ENCODE results near the gene LEKR1. TPM values are rescaled to one million over a fixed set of nuclear protein-coding genes. Genes with fewer than 3 reads are reported as not detected.

LEKR1 gene
- total RNA-seq, 1 experiment from 2014 or later: 0.90 TPM

DNA sequence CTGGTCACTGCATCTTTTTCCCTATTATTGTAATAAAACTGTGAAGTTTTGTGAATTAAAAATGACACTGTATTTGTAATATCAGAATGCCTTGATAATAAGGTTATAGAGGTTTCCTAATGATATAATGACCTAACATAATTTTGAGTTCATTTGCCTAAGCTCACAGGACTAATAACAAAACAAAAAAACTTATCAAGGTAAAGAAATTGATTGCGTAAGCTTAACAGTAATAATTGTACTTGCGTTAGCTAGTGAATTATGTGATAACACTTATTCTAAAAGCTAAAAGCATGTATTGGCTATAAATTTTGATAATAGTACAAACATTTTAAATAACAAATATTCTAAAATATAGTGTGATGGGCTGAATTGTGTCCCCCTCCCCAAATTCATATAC lies 112.6 kb downstream of the LEKR1 start:
- Histone ChIP-seq H3K27me3 (replicated peaks; ENCODE audit: insufficient read depth, low read depth, low read length, poor library complexity) (no peaks in the 10 kb centered on the region), H3K27ac (ENCODE audit: low read depth, low read length, poor library complexity, severe bottlenecking) (no peak overlapping the region), H3K4me3 (ENCODE audit: low read depth, low read length, poor library complexity, severe bottlenecking) (no peak overlapping the region), H3K4me1 (ENCODE audit: insufficient read depth, low read length, poor library complexity, severe bottlenecking) (no peaks in the 10 kb centered on the region), H3K36me3 (ENCODE audit: insufficient read depth, low read length, poor library complexity, severe bottlenecking) (no peaks in the 10 kb centered on the region), H3K9me3 (ENCODE audit: low read depth, low read length, poor library complexity, severe bottlenecking) (no peaks in the 10 kb centered on the region)
- intact Hi-C loops (cut with micrococcal nuclease; ENCODE audit: unreplicated experiment): no loop called here
- DNase-seq (ENCODE audit: low spot score): no peak
- ChIA-PET POLR2A (ENCODE audit: low non-redundant PET) (no interaction called here), CTCF (no interaction called here)
- TF ChIP-seq EZH2 (IDR thresholded peaks at IDR 0.05; ENCODE audit: borderline replicate concordance, low read depth, low read length, poor library complexity, severe bottlenecking): no peak
- TF ChIP-seq CTCF (conservative IDR thresholded peaks at IDR 0.05; ENCODE audit: low read depth, low read length): no peak
- BruUV-seq (replicated peaks): no TSS peak

DNA sequence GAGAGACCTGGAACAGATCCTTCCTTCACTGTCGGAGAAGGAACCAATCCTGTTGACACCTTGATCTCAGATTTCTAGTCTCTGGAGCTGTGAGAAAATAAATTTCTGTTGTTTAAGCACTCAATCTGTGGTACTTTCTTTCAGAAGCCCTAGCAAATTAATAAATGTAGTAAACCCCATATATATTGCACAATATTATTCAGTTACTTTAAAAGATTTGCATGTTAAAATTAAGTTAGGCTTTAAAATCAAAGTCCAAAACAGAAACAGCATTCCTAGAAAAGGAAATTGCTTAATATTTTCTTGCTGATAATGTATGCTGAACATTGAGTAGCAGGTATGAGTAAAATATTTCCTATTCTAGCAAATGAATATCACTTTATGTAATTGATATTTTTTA lies 113.2 kb downstream of the LEKR1 start:
- ChIA-PET CTCF (no interaction called here), POLR2A (ENCODE audit: low non-redundant PET) (no interaction called here)
- no peak for TF ChIP-seq EZH2 (IDR thresholded peaks at IDR 0.05; ENCODE audit: borderline replicate concordance, low read depth, low read length, poor library complexity, severe bottlenecking)
- TF ChIP-seq CTCF (conservative IDR thresholded peaks at IDR 0.05; ENCODE audit: low read depth, low read length): no peak
- intact Hi-C loops (cut with micrococcal nuclease; ENCODE audit: unreplicated experiment): no loop called here
- Histone ChIP-seq H3K4me1 (ENCODE audit: insufficient read depth, low read length, poor library complexity, severe bottlenecking) (no peaks in the 10 kb centered on the region), H3K36me3 (ENCODE audit: insufficient read depth, low read length, poor library complexity, severe bottlenecking) (no peaks in the 10 kb centered on the region), H3K27me3 (replicated peaks; ENCODE audit: insufficient read depth, low read depth, low read length, poor library complexity) (no peaks in the 10 kb centered on the region), H3K4me3 (ENCODE audit: low read depth, low read length, poor library complexity, severe bottlenecking) (no peak overlapping the region), H3K27ac (ENCODE audit: low read depth, low read length, poor library complexity, severe bottlenecking) (no peak overlapping the region), H3K9me3 (ENCODE audit: low read depth, low read length, poor library complexity, severe bottlenecking) (no peaks in the 10 kb centered on the region)
- no peak for DNase-seq (ENCODE audit: low spot score)
- BruUV-seq (replicated peaks): no TSS peak

- H3K4me1 ChIP-seq (ENCODE audit: insufficient read depth, low read length, poor library complexity, severe bottlenecking): no peaks in the 10 kb centered on the region
- POLR2A ChIA-PET (ENCODE audit: low non-redundant PET): no interaction called here
These were observed 115.2 kb downstream of the LEKR1 start for GRCh38 chr3:156941311-156941710.

More at GRCh38 chr3:156941311-156941710, 115.2 kb downstream of the LEKR1 start:
- BruUV-seq (replicated peaks): no TSS peak
- H3K27ac ChIP-seq (ENCODE audit: low read depth, low read length, poor library complexity, severe bottlenecking): no peak overlapping the region
- no peak for DNase-seq (ENCODE audit: low spot score)
- H3K27me3 ChIP-seq (replicated peaks; ENCODE audit: insufficient read depth, low read depth, low read length, poor library complexity): no peaks in the 10 kb centered on the region
- TF ChIP-seq CTCF (conservative IDR thresholded peaks at IDR 0.05; ENCODE audit: low read depth, low read length): no peak
- TF ChIP-seq EZH2 (IDR thresholded peaks at IDR 0.05; ENCODE audit: borderline replicate concordance, low read depth, low read length, poor library complexity, severe bottlenecking): no peak
- H3K9me3 ChIP-seq (ENCODE audit: low read depth, low read length, poor library complexity, severe bottlenecking): no peaks in the 10 kb centered on the region
- H3K4me3 ChIP-seq (ENCODE audit: low read depth, low read length, poor library complexity, severe bottlenecking): no peak overlapping the region
- intact Hi-C loops (cut with micrococcal nuclease; ENCODE audit: unreplicated experiment): no loop called here
- CTCF ChIA-PET: no interaction called here
- H3K36me3 ChIP-seq (ENCODE audit: insufficient read depth, low read length, poor library complexity, severe bottlenecking): no peaks in the 10 kb centered on the region

All from A673 (cell line).